Keratinocyte (primary cell): ENCODE measurements around the gene NR2E3. TPM values are rescaled to one million over a fixed set of nuclear protein-coding genes. Genes with fewer than 3 reads are reported as not detected.

Experiments
- DNase-seq: peaks from one replicate; pipeline ENCODE4 v3.0.0-alpha.2; 2011; ENCODE audit warnings: low read depth, missing footprints, low spot score
- FAIRE-seq: peaks from 2 replicates; lab custom pipeline; 2011; peaks lifted over from hg19 to GRCh38; lab: Jason Lieb, UNC
- H2AFZ ChIP-seq: 2 replicates; pipeline ENCODE4 v1.6.0; 2012; ENCODE audit warnings: low read length, control low read depth, inconsistent platforms; ENCODE audit not compliant: control insufficient read depth
- H3K27ac ChIP-seq: 2 replicates; pipeline ENCODE4 v1.5.1; 2011; ENCODE audit warnings: low read length; ENCODE audit not compliant: control insufficient read depth, insufficient read depth
- H3K27me3 ChIP-seq: 3 replicates; pipeline ENCODE4 v1.6.0; 2011; ENCODE audit warnings: low read length; ENCODE audit not compliant: control insufficient read depth, insufficient read depth; ENCODE audit errors: extremely low read depth
- H3K36me3 ChIP-seq, 2 experiments: 2 replicates in 1 of 2; 3 replicates in 1 of 2; pipeline ENCODE4 v1.5.1; 2011; ENCODE audit warnings: low read length in 2 of 2, mild to moderate bottlenecking in 1 of 2; ENCODE audit not compliant: control insufficient read depth in 2 of 2, insufficient read depth in 2 of 2; ENCODE audit errors: extremely low read depth in 1 of 2
- H3K4me1 ChIP-seq: 3 replicates; pipeline ENCODE4 v1.5.1; 2011; ENCODE audit warnings: low read length; ENCODE audit not compliant: control insufficient read depth, insufficient read depth; ENCODE audit errors: extremely low read depth
- H3K4me2 ChIP-seq: 3 replicates; pipeline ENCODE4 v1.6.0; 2011; ENCODE audit warnings: low read depth, low read length; ENCODE audit not compliant: control insufficient read depth, insufficient read depth; ENCODE audit errors: extremely low read depth
- H3K4me3 ChIP-seq, 3 experiments: fragments of 200-600 bp in 1 of 3; sonication (generic) in 1 of 3; 2 replicates in 2 of 3; 3 replicates in 1 of 3; pipeline ENCODE4 v1.5.1; 2011 to 2016; ENCODE audit warnings: low read length in 3 of 3, mild to moderate bottlenecking in 3 of 3, control low read depth in 2 of 3, inconsistent platforms in 1 of 3, low read depth in 1 of 3, mixed read lengths in 1 of 3, mixed run types in 1 of 3, moderate library complexity in 1 of 3; ENCODE audit not compliant: control insufficient read depth in 2 of 3, insufficient read depth in 2 of 3; ENCODE audit errors: extremely low read depth in 1 of 3
- H3K79me2 ChIP-seq: 2 replicates; pipeline ENCODE4 v1.6.0; 2012; ENCODE audit warnings: low read length; ENCODE audit not compliant: control insufficient read depth, insufficient read depth
- H3K9ac ChIP-seq: 3 replicates; pipeline ENCODE4 v1.6.0; 2011; ENCODE audit warnings: low read length; ENCODE audit not compliant: control insufficient read depth, insufficient read depth; ENCODE audit errors: extremely low read depth
- H3K9me1 ChIP-seq: 3 replicates; pipeline ENCODE4 v1.6.0; 2011; ENCODE audit warnings: low read length; ENCODE audit not compliant: control insufficient read depth, insufficient read depth; ENCODE audit errors: extremely low read depth
- H3K9me3 ChIP-seq: 2 replicates; pipeline ENCODE4 v1.5.1; 2012; ENCODE audit warnings: low read depth, low read length; ENCODE audit not compliant: control insufficient read depth
- H4K20me1 ChIP-seq: 3 replicates; pipeline ENCODE4 v1.6.0; 2011; ENCODE audit warnings: low read length; ENCODE audit not compliant: control insufficient read depth, insufficient read depth; ENCODE audit errors: extremely low read depth
- CTCF ChIP-seq, 3 experiments: IDR thresholded peaks in 1 of 3; conservative IDR thresholded peaks in 1 of 3; optimal IDR thresholded peaks in 1 of 3; 2 replicates in 2 of 3; 3 replicates in 1 of 3; pipeline versions ENCODE3 to v1.5.1; 2011; ENCODE audit warnings: low read length in 3 of 3, mild to moderate bottlenecking in 3 of 3, moderate library complexity in 2 of 3, control low read depth in 1 of 3, inconsistent platforms in 1 of 3; ENCODE audit not compliant: insufficient read depth in 2 of 3; ENCODE audit errors: extremely low read depth in 1 of 3
- EZH2 ChIP-seq: IDR thresholded peaks from one replicate; pipeline ENCODE4 v1.6.1; 2012; ENCODE audit warnings: inconsistent platforms, mild to moderate bottlenecking, low read length, moderate library complexity
- dilution Hi-C: fragments of 300-500 bp; cut with MboI; formaldehyde crosslinking; loops from one replicate; pipeline ENCODE4 v1.7.0; 2020; ENCODE audit warnings: low sequenced_read_pairs; ENCODE audit not compliant: extremely low pct_ligation_motif_present
- polyA plus RNA-seq, 5 experiments: library from polyadenylated mRNA; depleted of rRNA in 3 of 5; stranded (reverse) in 3 of 5; stranded (forward) in 1 of 5; unstranded in 1 of 5; fragments of >200 nt; gene quantifications; 1 replicate in 1 of 5; 2 replicates in 3 of 5; 3 replicates in 1 of 5; pipeline versions ENCODE4 v1.2.1 to v1.2.3, GENCODE V29; 2011 to 2012; ENCODE audit warnings: missing spikeins in 2 of 5, low read depth in 1 of 5, low replicate concordance in 1 of 5

NR2E3 gene
- polyA plus RNA-seq, 1 donor (not counting 4 experiments of a cell fraction or from before 2014, with no cell fraction given) = 0.46 TPM

GRCh38 chr15:71820127-71820526 lies 9.8 kb downstream of the NR2E3 start:
- no peak overlapping the region for H3K27ac ChIP-seq
- H3K9me1 ChIP-seq = no peaks in the 10 kb centered on the region
- H3K4me2 ChIP-seq = no peak overlapping the region
- dilution Hi-C loops = no loop called here
- DNase-seq (no peak), FAIRE-seq (no peak)
- H3K79me2 ChIP-seq = no peaks in the 10 kb centered on the region
- H3K4me1 ChIP-seq = no peaks in the 10 kb centered on the region
- H2AFZ ChIP-seq = no peak overlapping the region
- no peaks in the 10 kb centered on the region for H4K20me1 ChIP-seq
- H3K4me3 ChIP-seq = no peak overlapping the region
- no peak overlapping the region for H3K9ac ChIP-seq
- H3K9me3 ChIP-seq = peaks cover 9% of the 10 kb centered on the region
- TF ChIP-seq EZH2 = no peak
- TF ChIP-seq CTCF (optimal IDR thresholded peaks at IDR 0.05 in 1 of 3, IDR thresholded peaks at IDR 0.05 in 1 of 3, conservative IDR thresholded peaks at IDR 0.05 in 1 of 3; ENCODE audit: extremely low read depth in 1 of 3, insufficient read depth in 2 of 3, low read length in 3 of 3) = no peak
- no peaks in the 10 kb centered on the region for H3K27me3 ChIP-seq
- peaks cover 3 to 16% of the 10 kb centered on the region in 2 experiments for H3K36me3 ChIP-seq

GRCh38 chr15:71821547-71822129 lies 11.3 kb downstream of the NR2E3 start:
- H3K4me1 ChIP-seq = no peaks in the 10 kb centered on the region
- no peaks in the 10 kb centered on the region for H4K20me1 ChIP-seq
- peaks cover 3 to 21% of the 10 kb centered on the region in 2 experiments for H3K36me3 ChIP-seq
- TF ChIP-seq EZH2 = no peak
- no peak for TF ChIP-seq CTCF (optimal IDR thresholded peaks at IDR 0.05 in 1 of 3, IDR thresholded peaks at IDR 0.05 in 1 of 3, conservative IDR thresholded peaks at IDR 0.05 in 1 of 3; ENCODE audit: extremely low read depth in 1 of 3, insufficient read depth in 2 of 3, low read length in 3 of 3)
- H3K4me3 ChIP-seq = no peak overlapping the region
- no peak for DNase-seq
- H2AFZ ChIP-seq = no peak overlapping the region
- no peak overlapping the region for H3K27ac ChIP-seq
- H3K27me3 ChIP-seq = no peaks in the 10 kb centered on the region
- H3K9me3 ChIP-seq = peaks cover 9% of the 10 kb centered on the region
- no peak overlapping the region for H3K9ac ChIP-seq
- no peaks in the 10 kb centered on the region for H3K79me2 ChIP-seq
- dilution Hi-C loops = no loop called here
- no peak overlapping the region for H3K4me2 ChIP-seq
- FAIRE-seq = no peak
- no peaks in the 10 kb centered on the region for H3K9me1 ChIP-seq
